ENCODE data around the gene SOX4. TPM values are rescaled to one million over a fixed set of nuclear protein-coding genes. Genes with fewer than 3 reads are reported as not detected.

SOX4 gene
- total RNA-seq, 2 donors from 2014 or later, result 0.89 to 4.2 TPM

- Mint-ChIP-seq H3K36me3 (peaks cover 0 to 7% of the 10 kb centered on the region in 2 donors), H3K27ac (no peak overlapping the region), H3K9me3 (no peaks in the 10 kb centered on the region)
- ATAC-seq (peak; percentile 65 to 71), DNase-seq (ENCODE audit: low spot score in 2 of 2) (peak; percentile 67 to 89)
These were observed 3.9 kb upstream of the SOX4 start for GRCh38 chr6:21589352-21590345.

DNA sequence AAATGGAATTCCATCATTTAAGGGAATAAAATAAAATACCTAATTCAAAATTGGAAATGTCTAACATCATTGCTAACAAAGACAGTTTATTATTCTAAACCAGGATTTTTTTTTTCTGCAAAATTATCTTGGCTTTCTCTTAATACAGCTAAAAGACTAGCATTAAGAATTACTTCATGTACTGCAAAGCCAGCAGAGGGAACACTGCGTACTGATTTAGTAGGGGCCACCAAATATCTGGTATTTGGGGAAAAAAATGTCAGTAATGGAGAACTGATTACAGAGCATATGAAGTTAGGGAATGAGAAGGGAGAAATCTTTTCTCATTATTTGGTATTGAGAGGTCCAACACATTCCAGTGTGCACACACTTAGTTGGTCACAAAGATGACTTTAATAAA is 3.2 kb upstream of the SOX4 start:
- no peaks in the 10 kb centered on the region for H3K9me3 Mint-ChIP-seq
- ATAC-seq, result no peak
- no peak for DNase-seq (ENCODE audit: low spot score in 2 of 2)
- no peak overlapping the region for H3K27ac Mint-ChIP-seq
- H3K36me3 Mint-ChIP-seq, result peaks cover 0 to 7% of the 10 kb centered on the region in 2 donors

DNA sequence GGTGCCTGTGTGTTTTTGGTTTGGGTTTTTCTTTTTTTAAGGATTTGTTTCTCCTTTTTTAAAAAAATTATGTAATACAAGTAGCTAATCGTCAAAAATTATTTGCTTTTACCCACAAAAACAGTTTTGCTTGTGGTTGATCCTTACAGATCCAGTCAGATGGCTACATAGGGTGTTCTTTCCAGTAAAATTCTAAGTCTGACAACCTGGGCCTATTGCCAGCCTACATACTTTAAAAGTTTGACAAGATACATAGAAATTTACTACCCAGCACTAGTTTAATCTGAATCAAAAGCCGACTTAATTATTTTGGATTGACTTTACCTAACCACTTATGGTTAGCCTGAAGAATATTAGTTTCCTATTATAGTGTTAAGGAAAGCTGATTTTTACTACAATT is 2.1 kb upstream of the SOX4 start:
- DNase-seq (ENCODE audit: low spot score in 2 of 2), result no peak
- Mint-ChIP-seq H3K36me3 (peaks cover 0 to 12% of the 10 kb centered on the region in 2 donors), H3K9me3 (no peaks in the 10 kb centered on the region), H3K27ac (no peak overlapping the region)
- ATAC-seq, result no peak

GRCh38 chr6:21592953-21593352 is 598 bp upstream of the SOX4 start:
- ATAC-seq (no peak), DNase-seq (ENCODE audit: low spot score in 2 of 2) (no peak)
- no peak overlapping the region for H3K27ac Mint-ChIP-seq
- peaks cover 0 to 12% of the 10 kb centered on the region in 2 donors for H3K36me3 Mint-ChIP-seq
- H3K9me3 Mint-ChIP-seq, result no peaks in the 10 kb centered on the region

- peak in 1 of 2 donors; percentile 18 for DNase-seq (ENCODE audit: low spot score in 2 of 2)
- no peak overlapping the region for H3K27ac Mint-ChIP-seq
These were observed 420 bp downstream of the SOX4 start for GRCh38 chr6:21593927-21594415.

DNA sequence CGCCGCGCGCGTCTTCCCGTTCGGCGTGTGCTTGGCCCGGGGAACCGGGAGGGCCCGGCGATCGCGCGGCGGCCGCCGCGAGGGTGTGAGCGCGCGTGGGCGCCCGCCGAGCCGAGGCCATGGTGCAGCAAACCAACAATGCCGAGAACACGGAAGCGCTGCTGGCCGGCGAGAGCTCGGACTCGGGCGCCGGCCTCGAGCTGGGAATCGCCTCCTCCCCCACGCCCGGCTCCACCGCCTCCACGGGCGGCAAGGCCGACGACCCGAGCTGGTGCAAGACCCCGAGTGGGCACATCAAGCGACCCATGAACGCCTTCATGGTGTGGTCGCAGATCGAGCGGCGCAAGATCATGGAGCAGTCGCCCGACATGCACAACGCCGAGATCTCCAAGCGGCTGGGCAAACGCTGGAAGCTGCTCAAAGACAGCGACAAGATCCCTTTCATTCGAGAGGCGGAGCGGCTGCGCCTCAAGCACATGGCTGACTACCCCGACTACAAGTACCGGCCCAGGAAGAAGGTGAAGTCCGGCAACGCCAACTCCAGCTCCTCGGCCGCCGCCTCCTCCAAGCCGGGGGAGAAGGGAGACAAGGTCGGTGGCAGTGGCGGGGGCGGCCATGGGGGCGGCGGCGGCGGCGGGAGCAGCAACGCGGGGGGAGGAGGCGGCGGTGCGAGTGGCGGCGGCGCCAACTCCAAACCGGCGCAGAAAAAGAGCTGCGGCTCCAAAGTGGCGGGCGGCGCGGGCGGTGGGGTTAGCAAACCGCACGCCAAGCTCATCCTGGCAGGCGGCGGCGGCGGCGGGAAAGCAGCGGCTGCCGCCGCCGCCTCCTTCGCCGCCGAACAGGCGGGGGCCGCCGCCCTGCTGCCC is 1.1 kb downstream of the SOX4 start:
- Mint-ChIP-seq H3K27ac (peak overlapping the region in 1 of 2 donors; percentile 55), H3K9me3 (no peaks in the 10 kb centered on the region), H3K36me3 (peaks cover 0 to 8% of the 10 kb centered on the region in 2 donors)
- ATAC-seq (peak; percentile 28 to 35), DNase-seq (ENCODE audit: low spot score in 2 of 2) (peak in 1 of 2 donors; percentile 44)

More at GRCh38 chr6:21593927-21594415, 420 bp downstream of the SOX4 start:
- Mint-ChIP-seq H3K9me3 (no peaks in the 10 kb centered on the region), H3K36me3 (peaks cover 0 to 8% of the 10 kb centered on the region in 2 donors)
- peak in 1 of 2 donors; percentile 31 for ATAC-seq

DNA sequence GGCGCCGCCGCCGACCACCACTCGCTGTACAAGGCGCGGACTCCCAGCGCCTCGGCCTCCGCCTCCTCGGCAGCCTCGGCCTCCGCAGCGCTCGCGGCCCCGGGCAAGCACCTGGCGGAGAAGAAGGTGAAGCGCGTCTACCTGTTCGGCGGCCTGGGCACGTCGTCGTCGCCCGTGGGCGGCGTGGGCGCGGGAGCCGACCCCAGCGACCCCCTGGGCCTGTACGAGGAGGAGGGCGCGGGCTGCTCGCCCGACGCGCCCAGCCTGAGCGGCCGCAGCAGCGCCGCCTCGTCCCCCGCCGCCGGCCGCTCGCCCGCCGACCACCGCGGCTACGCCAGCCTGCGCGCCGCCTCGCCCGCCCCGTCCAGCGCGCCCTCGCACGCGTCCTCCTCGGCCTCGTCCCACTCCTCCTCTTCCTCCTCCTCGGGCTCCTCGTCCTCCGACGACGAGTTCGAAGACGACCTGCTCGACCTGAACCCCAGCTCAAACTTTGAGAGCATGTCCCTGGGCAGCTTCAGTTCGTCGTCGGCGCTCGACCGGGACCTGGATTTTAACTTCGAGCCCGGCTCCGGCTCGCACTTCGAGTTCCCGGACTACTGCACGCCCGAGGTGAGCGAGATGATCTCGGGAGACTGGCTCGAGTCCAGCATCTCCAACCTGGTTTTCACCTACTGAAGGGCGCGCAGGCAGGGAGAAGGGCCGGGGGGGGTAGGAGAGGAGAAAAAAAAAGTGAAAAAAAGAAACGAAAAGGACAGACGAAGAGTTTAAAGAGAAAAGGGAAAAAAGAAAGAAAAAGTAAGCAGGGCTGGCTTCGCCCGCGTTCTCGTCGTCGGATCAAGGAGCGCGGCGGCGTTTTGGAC is 2.0 kb downstream of the SOX4 start:
- peak; percentile 20 to 54 for DNase-seq (ENCODE audit: low spot score in 2 of 2)
- no peaks in the 10 kb centered on the region for H3K9me3 Mint-ChIP-seq
- H3K36me3 Mint-ChIP-seq, result peaks cover 0 to 8% of the 10 kb centered on the region in 2 donors
- ATAC-seq, result peak in 1 of 2 donors; percentile 12
- H3K27ac Mint-ChIP-seq, result peak overlapping the region; percentile 74 to 81

GRCh38 chr6:21596145-21596948 is 2.8 kb downstream of the SOX4 start:
- Mint-ChIP-seq H3K9me3 (no peaks in the 10 kb centered on the region), H3K36me3 (peaks cover 0 to 8% of the 10 kb centered on the region in 2 donors), H3K27ac (peak overlapping the region; percentile 74 to 85)
- ATAC-seq (peak; percentile 21 to 25), DNase-seq (ENCODE audit: low spot score in 2 of 2) (peak; percentile 14 to 56)

GRCh38 chr6:21596949-21597682 is 3.6 kb downstream of the SOX4 start:
- ATAC-seq (peak in 1 of 2 donors; percentile 16), DNase-seq (ENCODE audit: low spot score in 2 of 2) (no peak)
- H3K36me3 Mint-ChIP-seq, result peaks cover 0 to 8% of the 10 kb centered on the region in 2 donors
- H3K9me3 Mint-ChIP-seq, result no peaks in the 10 kb centered on the region
- peak overlapping the region; percentile 74 to 85 for H3K27ac Mint-ChIP-seq

DNA sequence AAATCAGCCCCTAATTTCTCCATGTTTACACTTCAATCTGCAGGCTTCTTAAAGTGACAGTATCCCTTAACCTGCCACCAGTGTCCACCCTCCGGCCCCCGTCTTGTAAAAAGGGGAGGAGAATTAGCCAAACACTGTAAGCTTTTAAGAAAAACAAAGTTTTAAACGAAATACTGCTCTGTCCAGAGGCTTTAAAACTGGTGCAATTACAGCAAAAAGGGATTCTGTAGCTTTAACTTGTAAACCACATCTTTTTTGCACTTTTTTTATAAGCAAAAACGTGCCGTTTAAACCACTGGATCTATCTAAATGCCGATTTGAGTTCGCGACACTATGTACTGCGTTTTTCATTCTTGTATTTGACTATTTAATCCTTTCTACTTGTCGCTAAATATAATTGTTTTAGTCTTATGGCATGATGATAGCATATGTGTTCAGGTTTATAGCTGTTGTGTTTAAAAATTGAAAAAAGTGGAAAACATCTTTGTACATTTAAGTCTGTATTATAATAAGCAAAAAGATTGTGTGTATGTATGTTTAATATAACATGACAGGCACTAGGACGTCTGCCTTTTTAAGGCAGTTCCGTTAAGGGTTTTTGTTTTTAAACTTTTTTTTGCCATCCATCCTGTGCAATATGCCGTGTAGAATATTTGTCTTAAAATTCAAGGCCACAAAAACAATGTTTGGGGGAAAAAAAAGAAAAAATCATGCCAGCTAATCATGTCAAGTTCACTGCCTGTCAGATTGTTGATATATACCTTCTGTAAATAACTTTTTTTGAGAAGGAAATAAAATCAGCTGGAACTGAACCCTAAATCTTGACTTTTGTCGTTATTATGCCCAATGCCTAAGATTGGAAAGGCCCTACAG is 4.5 kb downstream of the SOX4 start:
- no peak for ATAC-seq
- H3K27ac Mint-ChIP-seq, result no peak overlapping the region
- DNase-seq (ENCODE audit: low spot score in 2 of 2), result no peak
- no peaks in the 10 kb centered on the region for H3K9me3 Mint-ChIP-seq
- H3K36me3 Mint-ChIP-seq, result peaks cover 0 to 8% of the 10 kb centered on the region in 2 donors

GRCh38 chr6:21598674-21599023 is 5.1 kb downstream of the SOX4 start:
- Mint-ChIP-seq H3K27ac (no peak overlapping the region), H3K9me3 (no peaks in the 10 kb centered on the region)
- ATAC-seq, result no peak

DNA sequence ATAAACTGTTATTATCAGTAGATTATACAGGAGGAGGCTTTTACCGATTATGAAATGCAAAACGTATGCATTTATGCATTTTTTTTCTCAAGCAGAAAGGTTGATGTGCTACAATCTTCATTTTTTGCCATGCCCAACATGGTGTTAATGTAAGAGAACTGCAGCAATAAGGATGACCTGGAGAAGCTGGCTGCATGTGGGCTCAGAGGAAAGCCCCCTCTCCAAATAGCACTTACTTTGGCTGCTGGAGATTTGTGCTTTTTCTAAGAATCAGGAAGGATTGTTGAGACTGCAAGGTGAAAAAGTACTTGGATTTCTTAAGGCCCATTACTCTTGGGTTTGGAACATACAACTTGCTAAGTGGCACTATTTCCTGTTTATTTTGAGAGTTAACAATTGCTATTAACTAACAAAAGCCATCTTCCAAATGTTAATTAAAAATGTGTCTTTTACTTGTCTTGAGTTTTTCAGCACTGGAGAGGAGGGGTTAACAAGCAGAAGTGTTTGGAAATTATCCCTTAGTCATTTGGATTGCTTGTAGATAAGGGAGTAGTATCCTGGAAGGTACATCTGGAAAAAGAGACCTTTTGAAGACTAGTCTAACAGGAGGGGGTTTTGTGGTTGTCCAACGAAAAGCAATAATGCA is 5.6 kb downstream of the SOX4 start:
- no peak for DNase-seq (ENCODE audit: low spot score in 2 of 2)
- ATAC-seq, result no peak
- Mint-ChIP-seq H3K9me3 (no peaks in the 10 kb centered on the region), H3K27ac (no peak overlapping the region), H3K36me3 (peaks cover 0 to 8% of the 10 kb centered on the region in 2 donors)

More at GRCh38 chr6:21598674-21599023, 5.1 kb downstream of the SOX4 start:
- peaks cover 0 to 8% of the 10 kb centered on the region in 2 donors for H3K36me3 Mint-ChIP-seq
- no peak for DNase-seq (ENCODE audit: low spot score in 2 of 2)

DNA sequence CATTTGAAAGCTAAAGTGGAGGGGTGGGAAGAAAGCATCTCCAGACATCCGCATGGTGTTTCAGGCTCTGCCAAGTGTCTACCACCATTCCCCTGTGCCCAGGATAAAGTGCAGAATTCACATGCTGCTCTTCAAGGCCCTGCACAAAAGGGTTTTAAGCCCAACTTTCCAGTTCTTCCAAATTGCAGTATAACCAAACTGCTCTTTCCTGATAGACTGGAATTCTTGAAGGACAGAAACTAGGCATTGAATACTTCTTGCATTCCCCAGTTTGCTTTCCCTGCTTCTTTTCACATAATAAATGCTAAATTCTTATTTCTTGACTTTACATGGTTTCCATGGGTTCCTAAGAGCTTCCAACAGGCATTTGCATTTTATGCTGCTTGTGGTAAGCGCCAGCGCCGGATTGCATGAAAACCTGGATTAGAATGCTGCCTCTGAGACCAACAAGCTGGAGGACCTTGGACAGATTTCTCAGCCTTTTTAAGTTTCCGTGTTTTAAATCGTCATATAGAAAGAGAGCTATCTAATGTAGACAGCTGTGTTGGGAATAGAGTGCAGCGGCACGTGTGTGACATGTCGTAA is 7.9 kb downstream of the SOX4 start:
- H3K9me3 Mint-ChIP-seq, result no peaks in the 10 kb centered on the region
- no peak for ATAC-seq
- peaks cover 0 to 3% of the 10 kb centered on the region in 2 donors for H3K36me3 Mint-ChIP-seq
- H3K27ac Mint-ChIP-seq, result no peak overlapping the region
- DNase-seq (ENCODE audit: low spot score in 2 of 2), result no peak
